HEK293 (cell line): ENCODE data around the gene KLK2.

Experiments used
- ZNF391 ChIP-seq: fragments of 450-650 bp; formaldehyde crosslinking; IDR thresholded peaks from 2 replicates; pipeline ENCODE4 v1.5.1; 2016; ENCODE audit warnings: low read depth, missing biosample characterization, missing genetic modification characterization, borderline replicate concordance
- ZNF629 ChIP-seq: fragments of 450-650 bp; formaldehyde crosslinking; IDR thresholded peaks from 2 replicates; pipeline ENCODE4 v1.5.1; 2017; ENCODE audit warnings: missing biosample characterization, missing genetic modification characterization
- ZNF707 ChIP-seq: fragments of 450-650 bp; formaldehyde crosslinking; IDR thresholded peaks from 2 replicates; pipeline ENCODE4 v1.5.1; 2016; ENCODE audit warnings: missing biosample characterization, missing genetic modification characterization
- TF ChIP-seq, protein P1 (sequence below): fragments of 450-650 bp; formaldehyde crosslinking; IDR thresholded peaks from 2 replicates; pipeline ENCODE4 v1.5.1; 2016; ENCODE audit warnings: missing biosample characterization, missing genetic modification characterization
- TF ChIP-seq, protein P2 (sequence below): fragments of 450-650 bp; formaldehyde crosslinking; IDR thresholded peaks from 2 replicates; pipeline ENCODE4 v1.5.1; 2016; ENCODE audit warnings: missing biosample characterization, missing genetic modification characterization

DNA sequence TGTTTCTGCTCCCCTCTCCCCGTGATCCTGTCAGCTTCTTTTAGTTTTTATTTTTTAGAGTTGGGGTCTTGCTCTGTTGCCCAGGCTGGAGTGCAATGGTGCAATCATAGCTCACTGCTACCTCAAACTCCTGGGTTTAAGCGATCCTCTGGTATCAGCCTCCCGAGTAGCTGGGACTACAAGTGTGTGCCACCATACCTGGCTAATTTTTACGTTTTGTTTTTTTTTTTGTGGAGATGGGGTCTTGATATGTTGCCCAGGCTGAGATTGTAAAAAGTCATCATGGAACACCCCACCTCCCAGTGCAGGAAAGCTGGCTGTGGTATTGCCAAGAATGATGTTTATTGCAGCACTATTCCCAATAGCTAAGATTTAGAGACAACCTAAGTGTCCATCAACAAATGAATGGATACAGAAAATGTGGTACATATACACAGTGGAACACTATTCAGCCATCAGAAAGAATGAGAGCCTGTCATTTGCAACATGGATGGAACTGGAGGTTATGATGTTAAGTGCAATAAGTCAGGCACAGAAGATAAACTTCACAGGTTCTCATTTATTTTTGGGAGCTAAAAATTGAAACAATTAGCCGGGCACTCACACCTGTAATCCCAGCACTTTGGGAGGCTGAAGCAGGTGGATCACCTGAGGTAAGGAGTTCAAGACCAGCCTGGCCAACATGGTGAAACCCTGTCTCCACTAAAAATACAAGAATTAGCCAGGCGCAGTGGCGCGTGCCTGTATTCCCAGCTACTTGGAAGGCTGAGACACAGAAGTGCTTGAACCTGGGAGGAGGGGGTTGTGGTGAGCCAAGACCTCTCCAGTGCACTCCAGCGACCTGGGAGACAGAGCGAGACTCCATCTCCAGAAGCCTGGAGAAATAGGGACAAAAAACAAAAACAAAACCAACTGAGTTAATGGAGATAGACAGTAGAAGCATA lies 33.3 kb upstream of the KLK2 start:
- TF ChIP-seq ZNF629 (tag by site-specific recombination) = no peak
- TF ChIP-seq, protein P1, sequence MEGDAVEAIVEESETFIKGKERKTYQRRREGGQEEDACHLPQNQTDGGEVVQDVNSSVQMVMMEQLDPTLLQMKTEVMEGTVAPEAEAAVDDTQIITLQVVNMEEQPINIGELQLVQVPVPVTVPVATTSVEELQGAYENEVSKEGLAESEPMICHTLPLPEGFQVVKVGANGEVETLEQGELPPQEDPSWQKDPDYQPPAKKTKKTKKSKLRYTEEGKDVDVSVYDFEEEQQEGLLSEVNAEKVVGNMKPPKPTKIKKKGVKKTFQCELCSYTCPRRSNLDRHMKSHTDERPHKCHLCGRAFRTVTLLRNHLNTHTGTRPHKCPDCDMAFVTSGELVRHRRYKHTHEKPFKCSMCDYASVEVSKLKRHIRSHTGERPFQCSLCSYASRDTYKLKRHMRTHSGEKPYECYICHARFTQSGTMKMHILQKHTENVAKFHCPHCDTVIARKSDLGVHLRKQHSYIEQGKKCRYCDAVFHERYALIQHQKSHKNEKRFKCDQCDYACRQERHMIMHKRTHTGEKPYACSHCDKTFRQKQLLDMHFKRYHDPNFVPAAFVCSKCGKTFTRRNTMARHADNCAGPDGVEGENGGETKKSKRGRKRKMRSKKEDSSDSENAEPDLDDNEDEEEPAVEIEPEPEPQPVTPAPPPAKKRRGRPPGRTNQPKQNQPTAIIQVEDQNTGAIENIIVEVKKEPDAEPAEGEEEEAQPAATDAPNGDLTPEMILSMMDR (tag by site-specific recombination) = no peak
- TF ChIP-seq, protein P2, sequence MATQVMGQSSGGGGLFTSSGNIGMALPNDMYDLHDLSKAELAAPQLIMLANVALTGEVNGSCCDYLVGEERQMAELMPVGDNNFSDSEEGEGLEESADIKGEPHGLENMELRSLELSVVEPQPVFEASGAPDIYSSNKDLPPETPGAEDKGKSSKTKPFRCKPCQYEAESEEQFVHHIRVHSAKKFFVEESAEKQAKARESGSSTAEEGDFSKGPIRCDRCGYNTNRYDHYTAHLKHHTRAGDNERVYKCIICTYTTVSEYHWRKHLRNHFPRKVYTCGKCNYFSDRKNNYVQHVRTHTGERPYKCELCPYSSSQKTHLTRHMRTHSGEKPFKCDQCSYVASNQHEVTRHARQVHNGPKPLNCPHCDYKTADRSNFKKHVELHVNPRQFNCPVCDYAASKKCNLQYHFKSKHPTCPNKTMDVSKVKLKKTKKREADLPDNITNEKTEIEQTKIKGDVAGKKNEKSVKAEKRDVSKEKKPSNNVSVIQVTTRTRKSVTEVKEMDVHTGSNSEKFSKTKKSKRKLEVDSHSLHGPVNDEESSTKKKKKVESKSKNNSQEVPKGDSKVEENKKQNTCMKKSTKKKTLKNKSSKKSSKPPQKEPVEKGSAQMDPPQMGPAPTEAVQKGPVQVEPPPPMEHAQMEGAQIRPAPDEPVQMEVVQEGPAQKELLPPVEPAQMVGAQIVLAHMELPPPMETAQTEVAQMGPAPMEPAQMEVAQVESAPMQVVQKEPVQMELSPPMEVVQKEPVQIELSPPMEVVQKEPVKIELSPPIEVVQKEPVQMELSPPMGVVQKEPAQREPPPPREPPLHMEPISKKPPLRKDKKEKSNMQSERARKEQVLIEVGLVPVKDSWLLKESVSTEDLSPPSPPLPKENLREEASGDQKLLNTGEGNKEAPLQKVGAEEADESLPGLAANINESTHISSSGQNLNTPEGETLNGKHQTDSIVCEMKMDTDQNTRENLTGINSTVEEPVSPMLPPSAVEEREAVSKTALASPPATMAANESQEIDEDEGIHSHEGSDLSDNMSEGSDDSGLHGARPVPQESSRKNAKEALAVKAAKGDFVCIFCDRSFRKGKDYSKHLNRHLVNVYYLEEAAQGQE (tag by site-specific recombination) = no peak
- no peak for TF ChIP-seq ZNF707 (tag by site-specific recombination)
- TF ChIP-seq ZNF391 (tag by site-specific recombination) = no peak
